ENCODE data around the gene NUDT16. TPM values are rescaled to one million over a fixed set of nuclear protein-coding genes. Genes with fewer than 3 reads are reported as not detected.

The NUDT16 gene
- total and polyA plus RNA-seq, 2 donors (not counting 1 experiment from before 2014, with no cell fraction given): 5.1 to 19.1 TPM

- no peak overlapping the region for H3K4me3 ChIP-seq (ENCODE audit: control extremely low read depth in 1 of 5, extremely low read depth in 1 of 5, insufficient read depth in 1 of 5, low read depth in 2 of 5, low read length in 4 of 5)
- H4K20me1 ChIP-seq (ENCODE audit: control insufficient read depth, insufficient read depth, low read length, poor library complexity, severe bottlenecking): no peaks in the 10 kb centered on the region
- no CpG with 5 or more reads among the region's 2 CpGs for WGBS (ENCODE audit: insufficient coverage)
- ATAC-seq (ENCODE audit: low read depth) (no peak), DNase-seq (no peak)
- H3K36me3 ChIP-seq (replicated peaks in 1 of 2; ENCODE audit: control extremely low read depth in 1 of 2, control insufficient read depth in 1 of 2, extremely low read depth in 1 of 2, insufficient read depth in 2 of 2, low read length in 1 of 2): no peaks in the 10 kb centered on the region
- H3K9ac ChIP-seq (ENCODE audit: low read length): no peak overlapping the region
- no peak overlapping the region for H3K27ac ChIP-seq (ENCODE audit: low read length in 2 of 2)
- Mint-ChIP-seq H3K27ac (no peak overlapping the region), H3K9me3 (ENCODE audit: insufficient read depth) (no peaks in the 10 kb centered on the region), H3K27me3 (no peaks in the 10 kb centered on the region), H3K4me1 (peaks cover 14% of the 10 kb centered on the region), H3K4me3 (no peak overlapping the region)
- H3K9me3 ChIP-seq (ENCODE audit: control extremely low read depth in 1 of 3, control insufficient read depth in 2 of 3, insufficient read depth in 1 of 3, low read length in 2 of 3): no peaks in the 10 kb centered on the region
- no peak overlapping the region for H3K4me2 ChIP-seq (replicated peaks; ENCODE audit: low read depth, low read length, poor library complexity, severe bottlenecking)
- H3K27me3 ChIP-seq (replicated peaks in 1 of 4; ENCODE audit: control extremely low read depth in 1 of 4, control insufficient read depth in 3 of 4, insufficient read depth in 4 of 4, low read length in 3 of 4): no peaks in the 10 kb centered on the region
- ChIA-PET CTCF (no interaction called here), POLR2A (no interaction called here)
- intact Hi-C loops (cut with micrococcal nuclease): no loop called here
- H3K4me1 ChIP-seq (ENCODE audit: control insufficient read depth in 2 of 2, insufficient read depth in 2 of 2, low read length in 2 of 2): peaks cover 4 to 6% of the 10 kb centered on the region in 2 donors
- no peaks in the 10 kb centered on the region for H3K79me2 ChIP-seq (ENCODE audit: control insufficient read depth, insufficient read depth, low read length)
- H2AFZ ChIP-seq (ENCODE audit: insufficient read depth, low read depth, low read length, poor library complexity, severe bottlenecking): no peak overlapping the region
- TF ChIP-seq CTCF (IDR thresholded peaks at IDR 0.05) (no peak), EZH2 (IDR thresholded peaks at IDR 0.05; ENCODE audit: borderline replicate concordance, insufficient read depth, low read depth, low read length, poor library complexity, severe bottlenecking) (no peak)
Observed at GRCh38 chr3:131348911-131349310, 32.7 kb upstream of the NUDT16 start.

- no peak overlapping the region for H3K4me2 ChIP-seq (replicated peaks; ENCODE audit: low read depth, low read length, poor library complexity, severe bottlenecking)
Observed at GRCh38 chr3:131349454-131349853, 32.1 kb upstream of the NUDT16 start.

More at GRCh38 chr3:131349454-131349853, 32.1 kb upstream of the NUDT16 start:
- POLR2A ChIA-PET: no interaction called here
- Histone ChIP-seq H3K4me3 (ENCODE audit: control extremely low read depth in 1 of 5, extremely low read depth in 1 of 5, insufficient read depth in 1 of 5, low read depth in 2 of 5, low read length in 4 of 5) (no peak overlapping the region), H3K27me3 (replicated peaks in 1 of 4; ENCODE audit: control extremely low read depth in 1 of 4, control insufficient read depth in 3 of 4, insufficient read depth in 4 of 4, low read length in 3 of 4) (no peaks in the 10 kb centered on the region), H3K79me2 (ENCODE audit: control insufficient read depth, insufficient read depth, low read length) (no peaks in the 10 kb centered on the region), H3K27ac (ENCODE audit: low read length in 2 of 2) (no peak overlapping the region), H4K20me1 (ENCODE audit: control insufficient read depth, insufficient read depth, low read length, poor library complexity, severe bottlenecking) (no peaks in the 10 kb centered on the region), H3K9ac (ENCODE audit: low read length) (no peak overlapping the region), H2AFZ (ENCODE audit: insufficient read depth, low read depth, low read length, poor library complexity, severe bottlenecking) (no peak overlapping the region), H3K36me3 (replicated peaks in 1 of 2; ENCODE audit: control extremely low read depth in 1 of 2, control insufficient read depth in 1 of 2, extremely low read depth in 1 of 2, insufficient read depth in 2 of 2, low read length in 1 of 2) (no peaks in the 10 kb centered on the region), H3K9me3 (ENCODE audit: control extremely low read depth in 1 of 3, control insufficient read depth in 2 of 3, insufficient read depth in 1 of 3, low read length in 2 of 3) (no peaks in the 10 kb centered on the region), H3K4me1 (ENCODE audit: control insufficient read depth in 2 of 2, insufficient read depth in 2 of 2, low read length in 2 of 2) (peaks cover 4 to 6% of the 10 kb centered on the region in 2 donors)
- Mint-ChIP-seq H3K4me3 (no peak overlapping the region), H3K27ac (no peak overlapping the region), H3K9me3 (ENCODE audit: insufficient read depth) (no peaks in the 10 kb centered on the region), H3K27me3 (no peaks in the 10 kb centered on the region), H3K4me1 (peaks cover 15% of the 10 kb centered on the region)
- DNase-seq (no peak), ATAC-seq (ENCODE audit: low read depth) (no peak)
- intact Hi-C loops (cut with micrococcal nuclease): no loop called here
- TF ChIP-seq CTCF (IDR thresholded peaks at IDR 0.05) (no peak), EZH2 (IDR thresholded peaks at IDR 0.05; ENCODE audit: borderline replicate concordance, insufficient read depth, low read depth, low read length, poor library complexity, severe bottlenecking) (no peak)
- CTCF ChIA-PET: no interaction called here
- WGBS (ENCODE audit: insufficient coverage): 82% methylated on average over 4 of the region's 5 CpGs

Measured in B cell (primary cell).